HG03521 (cell line): Measurements from ENCODE around the gene GM2A.
A peak's percentile ranks its signal among the peaks of the same experiment; 100 is the strongest.

ENCODE experiments used
- ATAC-seq: cut with Tn5 transposase; IDR thresholded peaks from one replicate; pipeline ENCODE4 v1.9.1; 2021; ENCODE audit warnings: mild to moderate bottlenecking, moderate library complexity; ENCODE audit not compliant: unreplicated experiment

The GM2A gene

GRCh38 chr5:151252762-151253604 lies at the start of gene GM2A:
Gene GM2A (plus strand): TSS chr5:151253185. CDS start chr5:151253217, 32 bp downstream.
- ATAC-seq, result peak; percentile 76

- no peak for ATAC-seq
Observed at GRCh38 chr5:151204051-151204450, 48.9 kb upstream of the GM2A start.

DNA sequence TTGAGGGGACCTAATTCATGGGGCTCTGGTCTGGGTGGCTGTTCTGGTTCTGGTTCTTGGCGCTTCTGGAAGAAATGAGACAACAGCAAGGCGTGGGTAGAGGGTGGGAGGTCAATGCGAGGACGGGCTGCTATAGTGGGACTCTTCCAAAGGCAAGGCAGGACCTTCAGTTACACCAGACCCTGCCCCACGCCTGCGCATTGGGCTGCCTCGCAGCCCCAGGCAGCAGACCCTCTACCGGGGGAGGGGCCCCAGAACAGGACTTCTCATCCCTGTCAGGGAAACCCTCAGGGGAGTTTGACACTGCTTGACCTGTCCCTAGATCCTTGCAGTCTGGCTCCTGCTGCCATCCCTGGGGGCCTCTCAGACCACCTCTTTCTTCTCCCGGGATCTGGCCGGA lies 47.6 kb upstream of the GM2A start:
- no peak for ATAC-seq

DNA sequence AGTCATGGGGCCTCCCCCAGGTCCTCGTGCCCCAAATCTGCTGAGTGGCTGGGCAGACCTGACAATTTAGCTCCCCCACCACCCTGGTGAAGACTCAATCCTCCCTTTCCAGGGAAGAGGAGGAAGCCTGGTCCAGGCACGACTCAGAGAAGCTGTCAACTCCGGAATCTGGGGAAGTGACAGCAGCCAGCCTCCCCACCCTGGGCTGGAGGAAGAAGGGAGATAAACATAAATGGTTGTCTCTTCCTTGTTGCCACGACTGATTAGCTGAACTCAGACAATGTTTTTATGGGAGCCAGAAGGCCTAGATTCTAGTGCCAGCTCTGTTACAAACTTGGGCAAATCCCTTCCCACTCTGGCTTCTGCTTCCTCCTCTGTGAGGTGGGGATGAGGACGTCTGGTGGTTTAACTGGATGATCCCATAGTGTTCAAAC lies 44.5 kb upstream of the GM2A start:
- ATAC-seq, result no peak

DNA sequence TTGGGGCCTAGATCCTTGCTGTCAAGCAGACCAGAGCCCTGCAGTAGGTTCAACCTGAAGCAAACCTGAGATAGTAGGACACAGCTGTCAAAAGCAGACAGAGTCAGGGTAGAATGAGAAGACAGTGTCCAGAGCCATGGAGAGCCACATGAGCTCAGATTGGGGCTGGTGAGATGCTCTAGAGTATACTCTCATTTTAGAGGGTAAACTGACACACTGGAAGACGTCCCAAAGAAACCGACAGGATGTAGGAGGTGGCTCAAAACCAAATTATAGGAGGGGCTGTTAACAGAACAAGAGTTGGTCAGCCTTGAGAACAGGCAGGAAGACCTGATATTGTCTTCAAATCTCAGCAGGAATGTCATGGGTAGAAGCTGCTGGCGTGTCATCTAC lies 40.6 kb upstream of the GM2A start:
- ATAC-seq, result no peak

- ATAC-seq, result peak; percentile 76
Observed at GRCh38 chr5:151213803-151214613, 39.0 kb upstream of the GM2A start.

- peak; percentile 53 for ATAC-seq
Observed at GRCh38 chr5:151214614-151215545, 38.1 kb upstream of the GM2A start.

GRCh38 chr5:151215546-151215880 lies 37.5 kb upstream of the GM2A start:
- ATAC-seq, result no peak

- ATAC-seq, result no peak
Observed at GRCh38 chr5:151216781-151217180, 36.2 kb upstream of the GM2A start.

GRCh38 chr5:151218177-151218576 lies 34.8 kb upstream of the GM2A start:
- ATAC-seq, result no peak

GRCh38 chr5:151219138-151219537 lies 33.8 kb upstream of the GM2A start:
- no peak for ATAC-seq

GRCh38 chr5:151219789-151220188 lies 33.2 kb upstream of the GM2A start:
- ATAC-seq, result no peak

GRCh38 chr5:151221574-151221973 lies 31.4 kb upstream of the GM2A start:
- no peak for ATAC-seq

- ATAC-seq, result no peak
Observed at GRCh38 chr5:151222054-151222789, 30.8 kb upstream of the GM2A start.

- ATAC-seq, result peak; percentile 48
Observed at GRCh38 chr5:151222790-151223446, 30.1 kb upstream of the GM2A start.

DNA sequence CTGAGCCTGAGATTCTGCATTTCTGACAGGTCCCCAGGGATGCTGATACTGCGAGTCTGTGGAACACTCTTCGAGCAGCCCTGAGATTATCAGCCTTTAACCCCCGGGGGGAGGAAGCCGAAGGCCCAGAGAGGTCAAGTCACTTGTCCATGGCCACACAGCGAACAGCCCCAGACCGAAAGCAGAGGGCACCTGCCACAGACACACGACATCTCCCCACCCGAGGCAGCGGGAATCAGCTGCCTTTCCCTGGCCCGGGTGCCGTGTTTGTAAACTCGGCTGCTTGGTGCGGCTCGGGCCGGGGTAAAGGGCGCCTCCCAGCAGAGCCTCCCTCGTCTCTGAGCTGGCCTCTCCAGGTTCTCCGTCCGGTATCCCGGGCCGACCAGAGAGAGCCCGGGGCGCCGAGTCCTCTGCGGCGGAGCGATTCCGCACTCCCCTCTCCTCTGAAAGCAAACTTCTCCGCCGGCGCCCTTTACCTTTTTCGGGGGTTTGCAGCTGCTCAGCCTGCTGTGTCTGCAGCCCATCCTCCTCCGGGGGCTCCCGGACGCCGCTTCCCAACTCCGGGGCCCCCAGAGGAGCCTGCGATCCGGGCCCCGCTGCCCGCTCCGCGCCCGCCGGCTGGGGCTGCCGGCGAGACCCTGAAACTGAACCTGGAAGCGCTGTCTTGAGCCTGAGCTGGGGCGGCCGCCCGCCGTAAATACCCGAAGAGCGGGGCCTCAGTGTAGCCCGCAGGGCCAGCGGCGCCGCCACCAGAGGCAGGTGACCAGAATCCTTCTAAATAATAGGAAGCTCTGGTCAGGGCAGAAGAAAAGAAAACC lies 29.3 kb upstream of the GM2A start, which contains the start of gene CCDC69:
Gene CCDC69, minus strand, starts transcription at position 646 of the 818 bp plus-strand sequence. Its CDS starts 122 bp downstream, at position 524.
- ATAC-seq, result peak; percentile 61

- ATAC-seq, result no peak
Observed at GRCh38 chr5:151224372-151224771, 28.6 kb upstream of the GM2A start.

DNA sequence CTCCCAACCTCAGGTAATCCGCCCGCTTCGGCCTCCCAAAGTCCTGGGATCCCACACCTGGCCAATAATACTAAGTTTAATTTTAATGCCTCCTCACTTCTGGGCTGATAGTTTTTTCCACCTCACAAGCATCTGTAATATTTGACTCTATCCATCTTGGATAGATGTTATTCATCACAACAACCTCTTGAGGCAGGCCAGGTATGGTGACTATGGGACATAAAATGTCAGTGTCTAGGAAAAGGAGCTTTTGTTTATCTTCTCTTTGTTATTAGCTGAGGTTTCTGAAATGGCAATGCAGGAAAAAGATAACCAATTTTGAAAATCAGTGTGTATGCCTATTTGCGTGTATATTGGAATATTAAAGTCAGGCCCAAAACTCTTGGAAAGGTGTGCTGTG lies 27.9 kb upstream of the GM2A start:
- ATAC-seq, result no peak

GRCh38 chr5:151225475-151225874 lies 27.5 kb upstream of the GM2A start:
- ATAC-seq, result no peak
